Measurements from ENCODE around the gene LUC7L3.

DNA sequence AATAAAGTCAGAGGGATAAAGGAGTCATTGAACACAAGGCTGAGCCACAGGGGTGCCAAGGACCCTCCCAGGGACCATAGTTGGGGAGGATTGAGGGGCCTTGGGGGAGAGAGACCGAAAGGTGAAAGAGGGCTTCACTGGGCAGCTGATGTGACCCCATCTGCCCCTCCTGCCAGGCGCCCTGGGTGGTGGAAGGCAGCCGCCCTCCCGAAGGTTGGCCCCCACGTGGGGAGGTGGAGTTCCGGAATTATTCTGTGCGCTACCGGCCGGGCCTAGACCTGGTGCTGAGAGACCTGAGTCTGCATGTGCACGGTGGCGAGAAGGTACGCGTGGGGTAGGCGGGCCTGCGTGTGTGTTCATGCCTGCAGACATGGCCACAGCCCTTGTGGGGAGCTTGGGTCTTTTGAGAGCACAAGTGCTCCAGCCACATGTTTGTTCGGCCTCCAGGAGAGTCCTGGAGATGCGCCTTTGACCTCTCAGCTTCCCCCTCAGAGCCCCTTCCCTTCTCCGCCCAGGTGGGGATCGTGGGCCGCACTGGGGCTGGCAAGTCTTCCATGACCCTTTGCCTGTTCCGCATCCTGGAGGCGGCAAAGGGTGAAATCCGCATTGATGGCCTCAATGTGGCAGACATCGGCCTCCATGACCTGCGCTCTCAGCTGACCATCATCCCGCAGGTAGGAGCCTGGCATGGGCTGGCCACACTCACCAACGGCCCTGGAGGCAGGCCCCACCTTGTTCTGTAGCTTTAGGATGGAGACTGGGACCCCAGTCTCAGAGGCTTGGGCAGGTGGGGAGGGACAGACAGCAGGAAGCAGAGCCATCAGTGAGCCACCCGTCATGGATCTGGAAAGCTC lies 35.7 kb upstream of the LUC7L3 start:
- TF ChIP-seq, protein P1, sequence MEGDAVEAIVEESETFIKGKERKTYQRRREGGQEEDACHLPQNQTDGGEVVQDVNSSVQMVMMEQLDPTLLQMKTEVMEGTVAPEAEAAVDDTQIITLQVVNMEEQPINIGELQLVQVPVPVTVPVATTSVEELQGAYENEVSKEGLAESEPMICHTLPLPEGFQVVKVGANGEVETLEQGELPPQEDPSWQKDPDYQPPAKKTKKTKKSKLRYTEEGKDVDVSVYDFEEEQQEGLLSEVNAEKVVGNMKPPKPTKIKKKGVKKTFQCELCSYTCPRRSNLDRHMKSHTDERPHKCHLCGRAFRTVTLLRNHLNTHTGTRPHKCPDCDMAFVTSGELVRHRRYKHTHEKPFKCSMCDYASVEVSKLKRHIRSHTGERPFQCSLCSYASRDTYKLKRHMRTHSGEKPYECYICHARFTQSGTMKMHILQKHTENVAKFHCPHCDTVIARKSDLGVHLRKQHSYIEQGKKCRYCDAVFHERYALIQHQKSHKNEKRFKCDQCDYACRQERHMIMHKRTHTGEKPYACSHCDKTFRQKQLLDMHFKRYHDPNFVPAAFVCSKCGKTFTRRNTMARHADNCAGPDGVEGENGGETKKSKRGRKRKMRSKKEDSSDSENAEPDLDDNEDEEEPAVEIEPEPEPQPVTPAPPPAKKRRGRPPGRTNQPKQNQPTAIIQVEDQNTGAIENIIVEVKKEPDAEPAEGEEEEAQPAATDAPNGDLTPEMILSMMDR (IDR thresholded peaks at IDR 0.05) = no peak
- TF ChIP-seq POLR2A (IDR thresholded peaks at IDR 0.05) = no peak

All from thyroid gland (tissue), 4 donors.